B cell (primary cell): ENCODE data around the gene RAPGEF5. TPM values are rescaled to one million over a fixed set of nuclear protein-coding genes. Genes with fewer than 3 reads are reported as not detected.

Experiments
- ATAC-seq: fragments of 200-7000 bp; cut with Tn5 transposase; one replicate; pipeline ENCODE4 v1.10.0; 2021; ENCODE audit warnings: low read depth, mild to moderate bottlenecking, moderate number of reproducible peaks, moderate library complexity
- CTCF ChIA-PET: fragments of 350-600 bp; sonication (Branson Sonifier 250); formaldehyde crosslinking; loops from one replicate; lab custom pipeline; 2021; ENCODE audit warnings: antibody characterized with exemption, inconsistent platforms; lab: Charles Lee
- POLR2A ChIA-PET: fragments of 350-600 bp; sonication (Branson Sonifier 250); formaldehyde crosslinking; loops from one replicate; lab custom pipeline; 2021; ENCODE audit warnings: antibody characterized with exemption; lab: Charles Lee
- DNase-seq: peaks from one replicate; pipeline ENCODE4 v3.0.0; 2013
- H2AFZ ChIP-seq: 2 replicates; pipeline ENCODE4 v1.6.1; 2012; ENCODE audit warnings: mild to moderate bottlenecking, low read depth, low read length; ENCODE audit not compliant: insufficient read depth, poor library complexity, severe bottlenecking
- H3K27ac ChIP-seq, 2 donors: 1 replicate in 1 of 2; 2 replicates in 1 of 2; pipeline ENCODE4 v1.5.1; 2012 to 2013; ENCODE audit warnings: low read length in 2 of 2, mild to moderate bottlenecking in 2 of 2, moderate library complexity in 1 of 2
- H3K27me3 ChIP-seq, 4 experiments: fragments of 200-600 bp in 1 of 4; sonication (generic) in 1 of 4; replicated peaks in 1 of 4; 1 replicate in 2 of 4; 2 replicates in 2 of 4; pipeline versions ENCODE4 v1.6.1 to v1.7.0; 2013 to 2016; ENCODE audit warnings: low read length in 3 of 4, mild to moderate bottlenecking in 2 of 4, mixed read lengths in 1 of 4, moderate library complexity in 1 of 4; ENCODE audit not compliant: insufficient read depth in 4 of 4, control insufficient read depth in 3 of 4; ENCODE audit errors: control extremely low read depth in 1 of 4
- H3K36me3 ChIP-seq, 2 experiments: replicated peaks in 1 of 2; 1 replicate in 1 of 2; 2 replicates in 1 of 2; pipeline versions ENCODE4 v1.6.1 to v1.7.1; 2013; ENCODE audit warnings: low read length in 1 of 2; ENCODE audit not compliant: insufficient read depth in 2 of 2, control insufficient read depth in 1 of 2; ENCODE audit errors: control extremely low read depth in 1 of 2, extremely low read depth in 1 of 2
- H3K4me1 ChIP-seq, 2 donors: fragments of 200-600 bp in 1 of 2; sonication (generic) in 1 of 2; 1 replicate in 1 of 2; 2 replicates in 1 of 2; pipeline versions ENCODE4 v1.5.1 to v1.6.1; 2013 to 2017; ENCODE audit warnings: low read length in 2 of 2; ENCODE audit not compliant: control insufficient read depth in 2 of 2, insufficient read depth in 2 of 2
- H3K4me2 ChIP-seq: replicated peaks from 2 replicates; pipeline ENCODE3; 2012; ENCODE audit warnings: mild to moderate bottlenecking, low read depth, low read length; ENCODE audit not compliant: poor library complexity, severe bottlenecking
- H3K4me3 ChIP-seq, 5 experiments: fragments of 200-600 bp in 1 of 5; sonication (generic) in 1 of 5; 1 replicate in 3 of 5; 2 replicates in 2 of 5; pipeline versions ENCODE4 v1.5.1 to v1.7.0; 2011 to 2016; ENCODE audit warnings: low read length in 4 of 5, mild to moderate bottlenecking in 4 of 5, low read depth in 2 of 5, control low read depth in 1 of 5, moderate library complexity in 1 of 5; ENCODE audit not compliant: insufficient read depth in 1 of 5; ENCODE audit errors: control extremely low read depth in 1 of 5, extremely low read depth in 1 of 5
- H3K79me2 ChIP-seq: fragments of 200-600 bp; sonication (generic); one replicate; pipeline ENCODE4 v1.6.0; 2016; ENCODE audit warnings: low read length; ENCODE audit not compliant: control insufficient read depth, insufficient read depth
- H3K9ac ChIP-seq: fragments of 200-600 bp; sonication (generic); 2 replicates; pipeline ENCODE4 v1.6.1; 2017; ENCODE audit warnings: mild to moderate bottlenecking, low read length, moderate library complexity
- H3K9me3 ChIP-seq, 3 donors: one replicate each; pipeline versions ENCODE4 v1.6.1 to v1.7.1; 2013; ENCODE audit warnings: low read length in 2 of 3; ENCODE audit not compliant: control insufficient read depth in 2 of 3, insufficient read depth in 1 of 3; ENCODE audit errors: control extremely low read depth in 1 of 3
- H4K20me1 ChIP-seq: 2 replicates; pipeline ENCODE4 v1.6.0; 2012; ENCODE audit warnings: mild to moderate bottlenecking, low read length; ENCODE audit not compliant: insufficient read depth, control insufficient read depth, poor library complexity, severe bottlenecking
- H3K27ac Mint-ChIP-seq: one replicate; pipeline ENCODE4 v1.8.0; 2021; ENCODE audit warnings: mixed read lengths
- H3K27me3 Mint-ChIP-seq: one replicate; pipeline ENCODE4 v1.8.0; 2021; ENCODE audit warnings: mixed read lengths
- H3K4me1 Mint-ChIP-seq: one replicate; pipeline ENCODE4 v1.8.0; 2021; ENCODE audit warnings: mixed read lengths
- H3K4me3 Mint-ChIP-seq: one replicate; pipeline ENCODE4 v1.8.0; 2021; ENCODE audit warnings: mixed read lengths
- H3K9me3 Mint-ChIP-seq: one replicate; pipeline ENCODE4 v1.8.0; 2022; ENCODE audit warnings: mixed read lengths; ENCODE audit not compliant: insufficient read depth
- CTCF ChIP-seq: fragments of 200-600 bp; IDR thresholded peaks from one replicate; pipeline ENCODE4 v1.8.0; 2022; ENCODE audit warnings: antibody characterized with exemption, mild to moderate bottlenecking
- EZH2 ChIP-seq: IDR thresholded peaks from 2 replicates; pipeline ENCODE4 v1.6.1; 2012; ENCODE audit warnings: borderline replicate concordance, low read depth, mild to moderate bottlenecking, moderate library complexity, low read length; ENCODE audit not compliant: insufficient read depth, poor library complexity, severe bottlenecking
- WGBS: methylation state at CpG from one replicate; pipeline ENCODE4 v1.1.5; 2013; ENCODE audit warnings: missing lambda C conversion rate; ENCODE audit not compliant: insufficient coverage; 5-methylcytosine and 5-hydroxymethylcytosine counted together
- intact Hi-C: fragments of 100-400 bp; cut with micrococcal nuclease; formaldehyde crosslinking; loops from one replicate; pipeline ENCODE4 v1.10.0; 2022
- polyA plus RNA-seq: library from polyadenylated mRNA; depleted of rRNA; stranded (reverse); fragments of >200 nt; gene quantifications from 2 replicates; pipeline ENCODE4 v1.2.3, GENCODE V29; 2012
- total RNA-seq, 2 donors: library from RNA; stranded (reverse); fragments of 120-200 nt in 1 of 2; gene quantifications; 1 replicate in 1 of 2; 2 replicates in 1 of 2; pipeline versions ENCODE4 v1.2.3 to v1.2.4, GENCODE V29; 2013 to 2022

The RAPGEF5 gene
- total and polyA plus RNA-seq, 2 donors (not counting 1 experiment from before 2014, with no cell fraction given) = 1.5 to 37.6 TPM

GRCh38 chr7:22141355-22141754 is 215.6 kb downstream of the RAPGEF5 start:
- no peak overlapping the region for H3K4me3 ChIP-seq
- no peaks in the 10 kb centered on the region for H3K4me1 ChIP-seq
- H4K20me1 ChIP-seq = no peaks in the 10 kb centered on the region
- H3K27me3 ChIP-seq = no peaks in the 10 kb centered on the region
- Mint-ChIP-seq H3K27ac (no peak overlapping the region), H3K9me3 (no peaks in the 10 kb centered on the region), H3K4me1 (no peaks in the 10 kb centered on the region), H3K4me3 (no peak overlapping the region), H3K27me3 (no peaks in the 10 kb centered on the region)
- H3K36me3 ChIP-seq = no peaks in the 10 kb centered on the region
- ChIA-PET POLR2A (no interaction called here), CTCF (interaction anchor here (0.9 to 1.3 kb wide), 2 partner anchors 19 to 359 kb away, joined by 3 read pairs; partner anchors contain the start of gene STEAP1B)
- no peak overlapping the region for H3K4me2 ChIP-seq
- no peak for TF ChIP-seq EZH2
- no peak for TF ChIP-seq CTCF
- no peak overlapping the region for H3K27ac ChIP-seq
- DNase-seq (no peak), ATAC-seq (no peak)
- 95% methylated on average over 2 of the region's 3 CpGs for WGBS
- intact Hi-C loops = no loop called here
- no peak overlapping the region for H2AFZ ChIP-seq
- H3K79me2 ChIP-seq = no peaks in the 10 kb centered on the region
- H3K9ac ChIP-seq = no peak overlapping the region
- H3K9me3 ChIP-seq = no peaks in the 10 kb centered on the region

GRCh38 chr7:22140578-22140977 is 216.4 kb downstream of the RAPGEF5 start:
- ChIA-PET CTCF (interaction anchor here (0.9 to 2.3 kb wide), 3 partner anchors 18 to 359 kb away, joined by 3 to 8 read pairs (median 3); partner anchors contain the start of gene STEAP1B), POLR2A (no interaction called here)
- no peak overlapping the region for H3K4me3 Mint-ChIP-seq
- no peak overlapping the region for H3K27ac Mint-ChIP-seq
- Histone ChIP-seq H4K20me1 (no peaks in the 10 kb centered on the region), H3K27ac (no peak overlapping the region), H3K4me1 (no peaks in the 10 kb centered on the region), H3K27me3 (no peaks in the 10 kb centered on the region), H3K4me3 (no peak overlapping the region), H2AFZ (no peak overlapping the region), H3K36me3 (no peaks in the 10 kb centered on the region), H3K4me2 (no peak overlapping the region), H3K9me3 (no peaks in the 10 kb centered on the region), H3K9ac (no peak overlapping the region), H3K79me2 (no peaks in the 10 kb centered on the region)
- intact Hi-C loops = no loop called here
- TF ChIP-seq EZH2 (no peak), CTCF (no peak)
- no peaks in the 10 kb centered on the region for H3K4me1 Mint-ChIP-seq
- no CpG with 5 or more reads among the region's 4 CpGs for WGBS
- no peak for DNase-seq
- H3K27me3 Mint-ChIP-seq = no peaks in the 10 kb centered on the region
- no peaks in the 10 kb centered on the region for H3K9me3 Mint-ChIP-seq
- no peak for ATAC-seq
